SU-DHL-6 (cell line): ENCODE data around the gene SLAMF7.

Experiments used
- H2AFZ ChIP-seq: fragments of 200-600 bp; sonication (generic); 2 replicates; pipeline ENCODE4 v1.6.1; 2014; ENCODE audit warnings: low read depth, mild to moderate bottlenecking, moderate library complexity, mixed read lengths, antibody characterized with exemption, low read length; ENCODE audit not compliant: severe bottlenecking
- H3F3A ChIP-seq: fragments of 200-600 bp; shearing (Covaris generic); 2 replicates; pipeline ENCODE4 v1.6.0; 2016; ENCODE audit warnings: antibody characterized with exemption, mild to moderate bottlenecking; ENCODE audit not compliant: insufficient read depth
- H3K27ac ChIP-seq: fragments of 200-600 bp; sonication (generic); 2 replicates; pipeline ENCODE4 v1.5.1; 2016; ENCODE audit warnings: low read depth, mild to moderate bottlenecking, low read length, moderate library complexity, mixed read lengths
- H3K27me3 ChIP-seq: fragments of 200-600 bp; sonication (generic), shearing (Covaris generic); 2 replicates; pipeline ENCODE4 v1.6.0; 2014; ENCODE audit warnings: mild to moderate bottlenecking, low read length
- H3K36me3 ChIP-seq: fragments of 200-600 bp; sonication (generic); 2 replicates; pipeline ENCODE4 v1.6.1; 2014; ENCODE audit warnings: mild to moderate bottlenecking, low read length, mixed read lengths
- H3K4me2 ChIP-seq: fragments of 300-600, 200-600 bp; shearing (Covaris generic), sonication (generic); 2 replicates; pipeline ENCODE4 v1.6.0; 2014; ENCODE audit warnings: low read length, low read depth, mild to moderate bottlenecking; ENCODE audit not compliant: poor library complexity, severe bottlenecking
- H3K4me3 ChIP-seq: fragments of 200-600 bp; sonication (generic); 2 replicates; pipeline ENCODE4 v1.5.1; 2014; ENCODE audit warnings: antibody characterized with exemption, low read length, mild to moderate bottlenecking, mixed read lengths; ENCODE audit not compliant: insufficient read depth, poor library complexity, severe bottlenecking
- H3K79me2 ChIP-seq: fragments of 200-600 bp; sonication (generic); 2 replicates; pipeline ENCODE4 v1.6.1; 2014; ENCODE audit warnings: mild to moderate bottlenecking, low read length, moderate library complexity; ENCODE audit not compliant: insufficient read depth
- H3K9ac ChIP-seq: fragments of 200-600 bp; sonication (generic); 2 replicates; pipeline ENCODE4 v1.7.0; 2014; ENCODE audit warnings: mild to moderate bottlenecking, low read length
- H3K9me2 ChIP-seq: fragments of 200-600 bp; sonication (generic); replicated peaks from 2 replicates; pipeline ENCODE4 v1.6.1; 2014; ENCODE audit warnings: low read length; ENCODE audit not compliant: insufficient read depth
- H3K9me3 ChIP-seq: fragments of 200-600 bp; sonication (generic); 2 replicates; pipeline ENCODE4 v1.6.1; 2014; ENCODE audit warnings: low read length, mixed read lengths; ENCODE audit not compliant: insufficient read depth
- H4K20me1 ChIP-seq: fragments of 200-600 bp; sonication (generic); 2 replicates; pipeline ENCODE4 v1.6.1; 2014; ENCODE audit warnings: low read depth, mild to moderate bottlenecking, antibody characterized with exemption, low read length, moderate library complexity, mixed read lengths
- EZH2phosphoT487 ChIP-seq: fragments of 200-600 bp; sonication (generic), shearing (Covaris generic); conservative IDR thresholded peaks from 2 replicates; pipeline ENCODE4 v1.6.1; 2018; ENCODE audit warnings: mild to moderate bottlenecking, antibody characterized with exemption, low read length, moderate library complexity, mixed read lengths
- TF ChIP-seq, protein P1 (sequence below): fragments of 200-600 bp; sonication (generic); IDR thresholded peaks from one replicate; pipeline ENCODE4 v1.5.1; 2017; ENCODE audit warnings: antibody characterized with exemption, mild to moderate bottlenecking, low read length, moderate library complexity; ENCODE audit not compliant: insufficient read depth, poor library complexity, severe bottlenecking

Gene SLAMF7

DNA sequence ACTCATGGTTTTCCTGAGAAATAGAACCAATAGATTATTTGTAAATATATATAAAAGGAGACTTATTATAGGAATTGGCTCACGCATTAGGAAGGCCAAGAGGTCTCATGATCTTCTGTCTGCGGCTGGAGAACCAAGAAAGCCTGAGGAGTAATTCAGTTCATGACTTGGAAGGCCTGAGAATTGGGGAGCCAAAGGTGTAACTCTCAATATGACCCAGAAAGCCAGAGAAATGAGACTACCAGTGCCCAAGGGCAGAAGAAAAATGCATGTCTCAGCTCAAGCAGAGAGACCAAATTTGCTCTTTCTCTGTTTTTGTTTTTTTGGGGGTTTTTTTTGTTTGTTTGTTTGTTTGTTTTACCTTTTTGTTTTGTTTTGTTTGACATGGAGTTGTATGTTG lies 19.5 kb downstream of the SLAMF7 start:
- TF ChIP-seq, protein P1, sequence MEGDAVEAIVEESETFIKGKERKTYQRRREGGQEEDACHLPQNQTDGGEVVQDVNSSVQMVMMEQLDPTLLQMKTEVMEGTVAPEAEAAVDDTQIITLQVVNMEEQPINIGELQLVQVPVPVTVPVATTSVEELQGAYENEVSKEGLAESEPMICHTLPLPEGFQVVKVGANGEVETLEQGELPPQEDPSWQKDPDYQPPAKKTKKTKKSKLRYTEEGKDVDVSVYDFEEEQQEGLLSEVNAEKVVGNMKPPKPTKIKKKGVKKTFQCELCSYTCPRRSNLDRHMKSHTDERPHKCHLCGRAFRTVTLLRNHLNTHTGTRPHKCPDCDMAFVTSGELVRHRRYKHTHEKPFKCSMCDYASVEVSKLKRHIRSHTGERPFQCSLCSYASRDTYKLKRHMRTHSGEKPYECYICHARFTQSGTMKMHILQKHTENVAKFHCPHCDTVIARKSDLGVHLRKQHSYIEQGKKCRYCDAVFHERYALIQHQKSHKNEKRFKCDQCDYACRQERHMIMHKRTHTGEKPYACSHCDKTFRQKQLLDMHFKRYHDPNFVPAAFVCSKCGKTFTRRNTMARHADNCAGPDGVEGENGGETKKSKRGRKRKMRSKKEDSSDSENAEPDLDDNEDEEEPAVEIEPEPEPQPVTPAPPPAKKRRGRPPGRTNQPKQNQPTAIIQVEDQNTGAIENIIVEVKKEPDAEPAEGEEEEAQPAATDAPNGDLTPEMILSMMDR, result no peak
- no peak for TF ChIP-seq EZH2phosphoT487
- no peaks in the 10 kb centered on the region for H3K9me2 ChIP-seq
- no peaks in the 10 kb centered on the region for H3K9me3 ChIP-seq
- H3K4me3 ChIP-seq, result no peak overlapping the region
- H3F3A ChIP-seq, result no peaks in the 10 kb centered on the region
- no peak overlapping the region for H3K4me2 ChIP-seq
- no peak overlapping the region for H2AFZ ChIP-seq
- H3K27me3 ChIP-seq, result no peaks in the 10 kb centered on the region
- H3K79me2 ChIP-seq, result no peaks in the 10 kb centered on the region
- no peak overlapping the region for H3K27ac ChIP-seq
- H3K9ac ChIP-seq, result no peak overlapping the region
- H4K20me1 ChIP-seq, result no peaks in the 10 kb centered on the region
- no peaks in the 10 kb centered on the region for H3K36me3 ChIP-seq

DNA sequence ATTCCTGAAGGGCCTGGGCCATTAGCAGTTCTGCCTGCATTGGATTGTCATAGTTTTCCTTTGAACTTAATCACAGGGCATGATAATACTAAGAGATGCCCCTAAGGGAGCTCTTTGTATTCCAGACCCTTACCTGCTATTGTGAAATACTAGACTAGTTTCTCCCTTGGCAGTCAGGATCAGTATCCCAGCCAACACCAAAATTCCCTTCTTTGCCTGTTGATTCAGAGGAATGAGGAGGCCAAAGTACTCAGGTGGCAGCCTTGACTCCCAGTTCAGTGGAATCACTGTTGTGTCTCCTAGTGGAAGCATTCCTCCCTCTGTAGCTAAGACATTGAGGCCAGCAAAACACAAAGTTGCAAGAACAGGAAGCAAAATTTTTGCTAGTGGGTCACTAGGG lies 20.7 kb downstream of the SLAMF7 start:
- H4K20me1 ChIP-seq, result no peaks in the 10 kb centered on the region
- no peaks in the 10 kb centered on the region for H3K9me2 ChIP-seq
- no peak overlapping the region for H3K4me2 ChIP-seq
- no peaks in the 10 kb centered on the region for H3F3A ChIP-seq
- TF ChIP-seq EZH2phosphoT487, result no peak
- TF ChIP-seq, protein P1, result no peak
- H3K9ac ChIP-seq, result no peak overlapping the region
- H3K36me3 ChIP-seq, result no peaks in the 10 kb centered on the region
- H3K27ac ChIP-seq, result no peak overlapping the region
- no peaks in the 10 kb centered on the region for H3K79me2 ChIP-seq
- no peak overlapping the region for H3K4me3 ChIP-seq
- H2AFZ ChIP-seq, result no peak overlapping the region
- no peaks in the 10 kb centered on the region for H3K27me3 ChIP-seq
- H3K9me3 ChIP-seq, result no peaks in the 10 kb centered on the region

DNA sequence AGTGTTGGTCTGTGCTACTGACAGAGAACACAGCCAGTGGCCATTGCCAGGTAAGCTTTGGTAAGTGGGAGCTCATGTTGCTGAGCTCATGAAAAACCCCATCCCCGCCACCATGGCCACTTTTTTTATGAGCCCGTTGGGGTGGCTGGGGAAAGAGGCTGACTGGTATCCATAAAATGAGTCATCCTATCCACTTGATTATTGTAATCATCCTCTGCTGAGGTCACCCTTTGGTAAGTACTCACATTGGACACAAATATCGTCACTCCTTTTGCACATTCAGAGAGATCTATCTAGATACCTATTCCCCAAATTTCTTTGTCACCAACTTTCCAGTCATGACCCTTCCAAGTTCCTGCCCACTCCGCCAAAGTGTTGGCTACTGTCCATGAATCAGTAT lies 22.0 kb downstream of the SLAMF7 start:
- Histone ChIP-seq H3F3A (no peaks in the 10 kb centered on the region), H3K79me2 (no peaks in the 10 kb centered on the region), H2AFZ (no peak overlapping the region), H3K4me3 (no peak overlapping the region), H3K4me2 (no peak overlapping the region), H4K20me1 (no peaks in the 10 kb centered on the region), H3K9me3 (no peaks in the 10 kb centered on the region), H3K27ac (no peak overlapping the region), H3K27me3 (no peaks in the 10 kb centered on the region), H3K36me3 (no peaks in the 10 kb centered on the region), H3K9ac (no peak overlapping the region), H3K9me2 (no peaks in the 10 kb centered on the region)
- TF ChIP-seq EZH2phosphoT487, result no peak
- TF ChIP-seq, protein P1, result no peak

GRCh38 chr1:160761886-160762285 lies 22.8 kb downstream of the SLAMF7 start:
- H2AFZ ChIP-seq, result no peak overlapping the region
- H4K20me1 ChIP-seq, result no peaks in the 10 kb centered on the region
- no peaks in the 10 kb centered on the region for H3K79me2 ChIP-seq
- no peak overlapping the region for H3K4me3 ChIP-seq
- H3K27ac ChIP-seq, result no peak overlapping the region
- no peaks in the 10 kb centered on the region for H3K9me3 ChIP-seq
- H3K27me3 ChIP-seq, result no peaks in the 10 kb centered on the region
- no peak overlapping the region for H3K4me2 ChIP-seq
- TF ChIP-seq, protein P1, result no peak
- no peak for TF ChIP-seq EZH2phosphoT487
- no peaks in the 10 kb centered on the region for H3F3A ChIP-seq
- no peaks in the 10 kb centered on the region for H3K36me3 ChIP-seq
- no peaks in the 10 kb centered on the region for H3K9me2 ChIP-seq
- no peak overlapping the region for H3K9ac ChIP-seq
